Measurements from ENCODE around the gene LRRFIP1. TPM values are rescaled to one million over a fixed set of nuclear protein-coding genes. Genes with fewer than 3 reads are reported as not detected.

LRRFIP1 gene
- total and polyA plus RNA-seq, 9 of the 15 experiments (the other 6 are each of a cell fraction or from before 2014, with no cell fraction given) = 13.1 to 45.2 (median 31.3) TPM

- TF ChIP-seq, protein P1, sequence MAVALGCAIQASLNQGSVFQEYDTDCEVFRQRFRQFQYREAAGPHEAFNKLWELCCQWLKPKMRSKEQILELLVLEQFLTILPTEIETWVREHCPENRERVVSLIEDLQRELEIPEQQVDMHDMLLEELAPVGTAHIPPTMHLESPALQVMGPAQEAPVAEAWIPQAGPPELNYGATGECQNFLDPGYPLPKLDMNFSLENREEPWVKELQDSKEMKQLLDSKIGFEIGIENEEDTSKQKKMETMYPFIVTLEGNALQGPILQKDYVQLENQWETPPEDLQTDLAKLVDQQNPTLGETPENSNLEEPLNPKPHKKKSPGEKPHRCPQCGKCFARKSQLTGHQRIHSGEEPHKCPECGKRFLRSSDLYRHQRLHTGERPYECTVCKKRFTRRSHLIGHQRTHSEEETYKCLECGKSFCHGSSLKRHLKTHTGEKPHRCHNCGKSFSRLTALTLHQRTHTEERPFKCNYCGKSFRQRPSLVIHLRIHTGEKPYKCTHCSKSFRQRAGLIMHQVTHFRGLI (CRISPR knock-in tag; IDR thresholded peaks at IDR 0.05) = no peak
- TF ChIP-seq FOXJ3 (CRISPR knock-in tag; IDR thresholded peaks at IDR 0.05) = no peak
- no peak for TF ChIP-seq BHLHE40 (IDR thresholded peaks at IDR 0.05; ENCODE audit: low read length)
- no peak for TF ChIP-seq DLX4 (CRISPR knock-in tag; IDR thresholded peaks at IDR 0.05)
- no peak for TF ChIP-seq ETS2 (tag; IDR thresholded peaks at IDR 0.05; ENCODE audit: borderline replicate concordance, poor library complexity, severe bottlenecking)
- no peak for TF ChIP-seq KAT7 (CRISPR knock-in tag; IDR thresholded peaks at IDR 0.05; ENCODE audit: borderline replicate concordance)
- no peak for TF ChIP-seq ARHGAP35 (IDR thresholded peaks at IDR 0.05; ENCODE audit: partially characterized antibody)
- no peak for TF ChIP-seq CHD1 (IDR thresholded peaks at IDR 0.05; ENCODE audit: low read length)
- peak in 1 of 2 experiments; percentile 15; a peak in 1 of 4 replicates for TF ChIP-seq SIN3A (IDR thresholded peaks at IDR 0.05; ENCODE audit: borderline replicate concordance in 2 of 2, control insufficient read depth in 1 of 2, low read depth in 2 of 2, low read length in 2 of 2)
- TF ChIP-seq ZNF217 (CRISPR knock-in tag; IDR thresholded peaks at IDR 0.05) = no peak
- peak; percentile 60; the same call in 1 of the 2 replicates for TF ChIP-seq GATAD2B (IDR thresholded peaks at IDR 0.05; ENCODE audit: borderline replicate concordance)
- TF ChIP-seq FOXP1 (CRISPR knock-in tag; IDR thresholded peaks at IDR 0.05) = 0 out of 2 replicates have a peak, but pooled peaks have one; percentile 23
- TF ChIP-seq NR2C2 (CRISPR knock-in tag; IDR thresholded peaks at IDR 0.05) = no peak
- TF ChIP-seq NR2C2 (tag; IDR thresholded peaks at IDR 0.05) = peak; percentile 72
- TF ChIP-seq HBP1 (CRISPR knock-in tag; IDR thresholded peaks at IDR 0.05) = no peak
- peak in 1 of 2 experiments; percentile 62; a peak in 1 of 4 replicates for TF ChIP-seq MAZ (CRISPR knock-in tag; conservative IDR thresholded peaks at IDR 0.05 in 1 of 2, IDR thresholded peaks at IDR 0.05 in 1 of 2)
- TF ChIP-seq HNRNPH1 (optimal IDR thresholded peaks at IDR 0.05; ENCODE audit: low read depth, low read length) = no peak
- no peak for TF ChIP-seq POLR2AphosphoS2 (IDR thresholded peaks at IDR 0.05; ENCODE audit: low read length)
- TF ChIP-seq CTBP1 (IDR thresholded peaks at IDR 0.05; ENCODE audit: borderline replicate concordance) = peak; percentile 78
- no peak for TF ChIP-seq GTF2E2 (tag; IDR thresholded peaks at IDR 0.05)
- no peak for TF ChIP-seq ZKSCAN1 (IDR thresholded peaks at IDR 0.05; ENCODE audit: low read depth, low read length)
- peak; percentile 17 for TF ChIP-seq KDM5B (IDR thresholded peaks at IDR 0.05; ENCODE audit: insufficient replicate concordance, low read depth, low read length)
- TF ChIP-seq KHSRP (IDR thresholded peaks at IDR 0.05) = no peak
- TF ChIP-seq, protein P2, sequence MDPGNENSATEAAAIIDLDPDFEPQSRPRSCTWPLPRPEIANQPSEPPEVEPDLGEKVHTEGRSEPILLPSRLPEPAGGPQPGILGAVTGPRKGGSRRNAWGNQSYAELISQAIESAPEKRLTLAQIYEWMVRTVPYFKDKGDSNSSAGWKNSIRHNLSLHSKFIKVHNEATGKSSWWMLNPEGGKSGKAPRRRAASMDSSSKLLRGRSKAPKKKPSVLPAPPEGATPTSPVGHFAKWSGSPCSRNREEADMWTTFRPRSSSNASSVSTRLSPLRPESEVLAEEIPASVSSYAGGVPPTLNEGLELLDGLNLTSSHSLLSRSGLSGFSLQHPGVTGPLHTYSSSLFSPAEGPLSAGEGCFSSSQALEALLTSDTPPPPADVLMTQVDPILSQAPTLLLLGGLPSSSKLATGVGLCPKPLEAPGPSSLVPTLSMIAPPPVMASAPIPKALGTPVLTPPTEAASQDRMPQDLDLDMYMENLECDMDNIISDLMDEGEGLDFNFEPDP (CRISPR knock-in tag; IDR thresholded peaks at IDR 0.05) = no peak
Measured at GRCh38 chr2:237691908-237692600, 64.7 kb downstream of the LRRFIP1 start (continued).

Data from K562 (cell line).